Glomerular endothelial cell (primary cell): Measurements from ENCODE around the gene TRAK1. TPM values are rescaled to one million over a fixed set of nuclear protein-coding genes. Genes with fewer than 3 reads are reported as not detected.

Source experiments
- DNase-seq: peaks from one replicate; pipeline ENCODE4 v3.0.0-alpha.2; 2011; ENCODE audit warnings: low read depth, low spot score; ENCODE audit errors: extremely low read depth
- total RNA-seq: library from RNA; depleted of rRNA; stranded (reverse); fragments of >200 nt; gene quantifications from 2 replicates; pipeline ENCODE4 v1.2.3, GENCODE V29; 2015

TRAK1 gene
- total RNA-seq, 1 donor from 2014 or later: 58.7 TPM

DNA sequence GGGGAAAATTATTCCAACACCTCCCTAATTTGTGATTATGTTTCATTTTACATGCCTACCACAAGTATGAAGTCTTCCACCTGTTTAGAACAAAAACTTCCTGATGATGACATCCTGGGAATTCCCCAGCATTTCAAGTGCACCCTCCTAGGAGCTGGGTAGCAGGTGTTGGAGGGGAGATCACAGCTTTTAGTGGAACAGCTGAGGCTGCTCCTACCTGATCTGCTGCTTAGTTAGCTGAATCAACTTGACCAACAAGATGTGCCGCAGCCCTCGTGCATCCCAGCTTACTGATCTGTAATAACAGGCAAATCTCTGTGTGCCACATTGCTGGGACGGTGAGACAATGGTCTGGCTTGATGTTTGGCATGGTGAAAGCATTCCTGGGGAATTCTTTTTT is 29.7 kb downstream of the TRAK1 start:
- no peak for DNase-seq

DNA sequence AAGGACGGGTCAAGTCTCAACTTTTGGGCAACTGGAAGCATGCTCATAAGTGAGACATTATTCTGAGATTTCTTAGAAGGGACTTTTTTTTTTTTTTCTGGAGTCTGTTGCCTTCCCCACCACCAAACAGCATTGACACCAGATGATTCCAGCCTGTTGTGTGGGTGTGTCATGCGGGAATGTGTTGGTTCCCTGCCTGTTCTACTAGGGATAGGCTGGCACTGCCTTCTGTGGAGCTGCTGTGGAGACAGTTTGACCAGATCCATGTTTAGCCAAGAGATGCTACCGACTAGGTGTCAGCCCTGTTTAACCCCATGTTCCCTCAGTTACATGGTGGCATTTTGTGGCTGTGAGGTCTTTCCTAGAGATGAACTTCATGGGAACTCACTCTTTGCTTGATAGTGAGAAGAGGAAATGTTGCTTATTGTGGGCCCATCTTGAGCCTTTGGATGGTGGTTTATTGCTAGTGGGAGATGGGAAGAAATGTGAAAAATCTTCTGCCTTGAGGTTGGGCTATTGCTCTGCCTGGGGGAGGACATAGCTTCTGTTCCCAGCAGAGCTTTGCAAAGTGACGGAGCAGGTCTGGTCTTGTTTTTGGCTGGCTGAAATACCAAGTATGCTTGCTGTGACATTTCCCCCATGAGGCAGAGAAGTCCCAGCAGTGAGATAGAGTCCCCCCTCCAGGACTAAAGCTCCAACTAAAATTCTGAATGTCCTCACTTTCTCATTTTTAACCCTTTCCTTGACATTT is 31.3 kb downstream of the TRAK1 start:
- no peak for DNase-seq

DNA sequence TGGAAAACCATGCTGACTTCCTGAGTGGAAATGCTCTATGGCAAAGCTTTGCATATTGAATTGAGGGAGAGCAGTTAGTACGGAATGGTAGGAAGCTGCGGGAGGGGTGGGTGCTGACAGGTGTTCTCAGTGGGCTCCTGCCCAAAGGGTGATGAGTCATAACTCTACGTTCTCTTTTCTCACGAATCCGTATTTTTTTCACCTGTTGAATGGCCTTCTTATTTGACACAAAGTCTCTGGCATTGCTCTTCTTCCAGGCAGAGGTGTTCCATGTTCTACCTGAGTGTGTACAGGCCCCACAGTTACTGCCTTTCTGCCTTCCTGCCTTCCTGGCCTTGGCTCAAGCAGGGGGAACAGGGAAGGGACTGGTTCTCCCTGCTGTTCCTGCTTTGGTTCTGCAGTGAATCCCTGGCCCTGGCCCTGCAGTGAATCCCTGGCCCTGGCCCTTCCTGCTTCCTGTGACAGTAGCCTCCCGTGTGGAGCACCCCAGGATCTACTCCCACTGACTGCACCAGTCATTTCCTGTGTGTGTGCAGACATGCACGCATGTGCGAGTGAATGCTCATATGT is 31.9 kb downstream of the TRAK1 start:
- no peak for DNase-seq

DNA sequence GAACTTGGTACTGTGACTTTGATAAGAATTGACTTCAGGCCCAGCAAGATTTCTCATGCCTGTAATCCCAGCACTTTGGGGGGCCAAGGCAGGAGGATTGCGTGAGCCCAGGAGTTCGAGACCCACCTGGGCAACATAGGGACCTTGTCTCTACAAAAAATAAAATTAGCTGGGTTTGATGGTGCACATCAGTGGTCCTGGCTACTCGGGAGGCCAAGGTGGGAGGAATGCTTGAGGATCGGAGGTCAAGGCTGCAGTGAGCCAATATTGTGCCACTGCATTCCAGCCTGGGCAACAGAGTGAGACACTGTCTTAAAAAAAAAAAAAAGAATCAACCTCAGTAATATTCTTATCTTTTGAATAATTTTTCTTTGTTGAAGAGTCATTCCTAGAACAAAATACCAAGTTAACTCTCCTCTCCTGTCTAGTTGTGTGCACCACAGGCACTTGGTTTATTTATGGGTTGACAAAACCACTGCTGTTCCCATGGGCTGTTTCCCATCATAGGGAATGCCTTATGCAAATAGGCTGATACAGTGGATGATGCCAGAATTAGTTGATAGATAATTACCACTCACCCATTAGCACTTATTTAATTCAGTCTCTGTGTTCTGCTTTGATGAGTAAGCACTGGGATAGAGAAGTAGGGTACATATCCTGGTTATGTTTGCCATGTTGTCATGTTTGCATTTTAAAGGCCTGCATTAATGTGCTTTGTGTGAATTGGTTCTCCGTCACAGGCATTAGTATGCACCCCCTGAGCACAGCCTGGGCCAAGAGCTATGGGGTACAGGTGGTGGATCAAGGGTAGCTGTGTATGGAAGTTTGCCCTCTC is 32.9 kb downstream of the TRAK1 start:
- no peak for DNase-seq

DNA sequence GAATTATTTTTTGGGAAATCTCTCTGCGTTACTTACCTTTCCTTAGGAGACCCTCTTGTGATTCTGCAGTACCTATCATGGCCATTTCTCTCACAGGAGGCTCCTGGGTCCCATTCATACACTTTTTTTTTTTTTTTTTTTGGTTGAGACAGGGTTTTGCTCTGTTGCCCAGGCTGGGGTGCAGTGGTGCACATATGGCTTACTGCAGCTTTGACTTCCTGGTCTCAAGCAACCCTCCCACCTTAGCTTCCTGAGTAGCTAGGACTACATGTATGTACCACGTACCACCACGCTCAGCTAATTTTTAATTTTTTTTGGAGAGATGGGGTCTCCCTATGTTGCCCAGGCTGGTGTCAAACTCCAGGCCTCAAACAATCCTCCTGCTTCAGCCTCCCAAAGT is 36.1 kb downstream of the TRAK1 start:
- DNase-seq: no peak

DNA sequence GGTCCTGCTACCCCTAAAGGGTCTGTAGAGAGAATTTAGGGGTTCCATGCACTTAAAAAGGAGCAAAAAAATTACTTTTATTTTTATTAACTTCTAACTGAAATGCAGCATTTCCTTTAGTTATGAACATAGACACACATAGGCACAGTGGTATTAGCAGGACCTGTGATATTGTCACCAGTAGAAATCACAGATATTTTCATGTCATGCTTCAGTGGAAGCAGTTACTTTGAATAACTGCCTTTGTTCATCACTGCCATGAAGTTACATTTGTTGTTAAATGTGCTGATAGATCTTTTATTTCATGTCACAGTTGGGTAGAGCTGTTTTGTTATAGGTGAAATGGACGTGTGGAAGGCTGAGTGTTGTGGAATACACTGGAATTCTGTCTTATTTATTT is 37.4 kb downstream of the TRAK1 start:
- DNase-seq: no peak

DNA sequence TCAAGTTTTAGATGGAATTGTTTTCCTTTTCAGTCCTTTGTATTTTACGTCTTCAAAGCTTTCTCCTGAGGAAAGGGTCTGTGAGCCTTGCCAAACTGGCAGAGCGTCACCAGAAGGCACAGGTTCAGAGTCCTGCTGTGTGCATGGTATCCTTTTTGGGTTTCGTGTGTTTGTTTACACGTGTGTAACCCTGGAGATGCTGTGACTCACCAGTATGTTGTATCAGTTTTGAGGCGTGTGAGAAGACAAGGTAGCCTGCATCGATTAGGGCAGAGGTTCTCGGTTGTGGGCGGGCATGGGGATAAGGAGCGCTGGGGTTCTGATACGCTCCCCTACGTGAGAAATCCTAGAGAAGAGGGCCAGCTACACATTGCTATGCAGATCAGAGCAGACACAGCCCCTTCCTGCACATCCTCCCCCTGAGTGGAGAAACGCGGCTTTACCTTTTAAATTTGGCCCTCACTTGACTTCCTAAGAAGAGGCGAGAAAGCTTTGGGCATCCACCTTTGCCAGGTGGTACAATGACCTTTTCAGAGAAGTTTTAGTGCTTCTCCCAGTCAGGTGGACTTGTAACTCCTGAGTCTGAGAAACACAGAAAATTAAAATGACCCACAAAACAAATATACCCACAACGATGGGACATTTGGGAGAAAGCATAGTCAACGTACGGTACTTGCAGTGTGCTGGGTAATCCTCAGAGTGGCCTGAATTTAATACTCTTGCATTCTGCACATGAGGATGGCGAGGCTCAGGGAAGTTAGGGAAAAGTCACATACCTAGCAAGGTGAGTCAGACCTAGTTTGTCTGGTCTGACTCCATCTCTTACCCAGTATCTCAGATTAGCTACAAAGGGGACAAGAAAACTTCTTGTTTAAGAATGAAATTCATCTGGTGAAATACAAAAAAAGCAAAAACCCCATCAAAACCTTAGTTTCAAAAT is 38.1 kb downstream of the TRAK1 start:
- DNase-seq: no peak

DNA sequence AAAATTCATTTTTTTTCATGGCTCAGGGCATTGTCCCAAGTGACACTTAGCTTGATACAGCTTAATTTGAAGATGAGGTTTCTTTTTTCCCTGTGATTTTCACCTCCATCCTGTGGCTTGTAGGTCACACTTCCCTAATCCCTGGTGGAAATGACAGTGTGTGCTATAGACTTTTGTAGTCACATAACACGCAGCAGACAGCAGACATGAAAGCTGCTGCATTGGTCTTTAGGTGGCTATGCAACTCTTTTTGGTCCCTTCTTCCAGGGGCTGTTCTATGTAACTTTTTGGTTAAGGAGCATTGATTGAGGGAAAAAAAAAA is 38.8 kb downstream of the TRAK1 start:
- DNase-seq: no peak

DNA sequence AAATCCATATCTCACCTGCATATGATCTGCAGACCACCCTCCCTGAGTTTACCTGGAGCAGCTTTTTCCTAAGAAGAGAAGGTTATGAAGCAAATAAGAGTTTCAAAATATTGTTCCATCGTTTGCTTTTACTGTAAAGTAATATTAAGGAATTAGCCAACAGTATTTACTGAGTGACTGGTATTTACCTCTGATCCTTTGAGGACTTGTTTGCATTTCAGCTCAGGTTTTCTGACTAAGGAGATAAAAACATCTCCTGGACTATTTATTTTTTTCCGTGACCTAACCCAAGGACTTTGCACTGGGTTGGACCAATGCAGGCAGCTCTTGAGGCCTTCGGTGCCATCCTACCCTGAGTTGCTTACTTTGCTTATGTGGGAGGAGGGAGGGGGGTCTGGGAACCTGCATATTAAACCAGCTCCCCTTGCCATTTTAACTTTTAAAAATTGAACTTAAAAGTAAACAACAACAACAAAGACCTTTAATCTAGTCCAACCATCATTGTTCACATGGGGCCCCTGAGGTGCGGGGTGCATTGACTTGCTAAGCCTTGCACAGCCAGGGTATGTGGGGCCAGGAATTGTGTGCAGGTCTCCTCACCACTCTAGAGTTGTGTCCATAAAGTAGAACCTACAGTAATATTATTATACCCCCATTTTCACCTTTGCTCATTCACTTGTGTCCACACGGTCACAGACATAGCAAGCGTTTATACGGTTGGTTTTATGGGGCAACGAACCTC is 39.3 kb downstream of the TRAK1 start:
- no peak for DNase-seq

DNA sequence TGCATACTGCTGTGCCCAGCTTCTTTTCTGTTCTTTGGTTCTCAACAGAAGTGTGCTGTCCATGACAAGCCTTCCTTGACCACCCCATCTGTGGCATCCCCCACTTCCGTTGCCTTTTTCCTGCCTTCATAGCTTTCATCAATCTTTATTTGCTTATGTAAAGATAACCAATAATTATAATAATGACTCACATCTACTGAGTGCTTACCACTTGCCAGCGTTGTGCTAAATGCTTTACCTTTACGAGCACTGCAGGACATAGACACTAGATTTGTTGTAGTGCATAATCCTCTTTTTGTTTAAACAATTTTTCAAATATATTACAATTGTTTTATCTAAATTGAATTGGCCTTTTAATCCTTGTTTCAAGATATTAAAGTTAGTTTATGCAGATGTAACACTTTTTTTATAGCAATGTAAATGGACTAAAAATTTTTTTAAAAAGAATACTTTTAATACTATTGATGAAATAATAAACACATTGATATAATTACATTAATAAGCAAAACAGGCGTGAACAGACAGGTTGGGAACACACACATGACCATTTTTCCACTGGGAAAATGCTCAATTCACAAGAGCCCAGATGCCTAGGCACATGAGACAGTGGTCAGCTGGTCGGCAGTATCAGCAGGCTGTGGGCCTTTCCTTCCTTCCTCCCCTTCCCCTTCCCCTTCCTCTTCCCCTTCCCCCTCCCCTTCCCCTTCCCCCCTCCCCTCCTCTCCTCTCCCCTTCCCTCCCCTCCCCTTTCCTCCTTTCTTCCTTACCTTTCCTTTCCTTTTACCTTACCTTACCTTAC is 42.5 kb downstream of the TRAK1 start:
- no peak for DNase-seq

DNA sequence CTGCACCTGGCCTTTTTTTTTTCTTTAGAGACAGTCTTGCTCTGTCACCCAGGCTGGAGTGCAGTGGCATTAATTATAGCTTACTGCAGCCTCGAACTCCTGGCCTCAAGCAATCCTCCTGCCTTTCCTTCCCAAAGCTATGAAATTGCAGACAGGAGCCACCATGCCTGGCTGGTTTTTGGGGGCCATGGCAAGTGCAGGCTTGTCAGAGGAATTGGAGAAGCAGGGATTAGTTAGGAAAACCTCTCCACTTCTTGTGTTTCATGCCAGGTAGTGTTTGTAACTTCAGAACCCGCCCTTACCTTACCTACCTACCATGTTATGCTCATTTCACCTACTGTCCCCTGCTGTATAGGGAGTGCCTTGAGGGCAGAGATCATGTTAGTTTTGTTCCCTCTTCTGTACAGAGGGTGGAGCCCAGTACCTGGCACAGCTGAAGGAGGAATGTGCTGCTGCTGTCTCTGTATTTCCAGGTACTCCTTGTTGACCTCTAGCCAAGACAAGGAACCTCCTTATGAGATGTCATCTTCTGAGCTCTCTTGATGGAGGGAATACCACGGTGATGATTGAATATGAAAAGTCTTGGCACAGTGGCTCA is 43.8 kb downstream of the TRAK1 start:
- DNase-seq: no peak

DNA sequence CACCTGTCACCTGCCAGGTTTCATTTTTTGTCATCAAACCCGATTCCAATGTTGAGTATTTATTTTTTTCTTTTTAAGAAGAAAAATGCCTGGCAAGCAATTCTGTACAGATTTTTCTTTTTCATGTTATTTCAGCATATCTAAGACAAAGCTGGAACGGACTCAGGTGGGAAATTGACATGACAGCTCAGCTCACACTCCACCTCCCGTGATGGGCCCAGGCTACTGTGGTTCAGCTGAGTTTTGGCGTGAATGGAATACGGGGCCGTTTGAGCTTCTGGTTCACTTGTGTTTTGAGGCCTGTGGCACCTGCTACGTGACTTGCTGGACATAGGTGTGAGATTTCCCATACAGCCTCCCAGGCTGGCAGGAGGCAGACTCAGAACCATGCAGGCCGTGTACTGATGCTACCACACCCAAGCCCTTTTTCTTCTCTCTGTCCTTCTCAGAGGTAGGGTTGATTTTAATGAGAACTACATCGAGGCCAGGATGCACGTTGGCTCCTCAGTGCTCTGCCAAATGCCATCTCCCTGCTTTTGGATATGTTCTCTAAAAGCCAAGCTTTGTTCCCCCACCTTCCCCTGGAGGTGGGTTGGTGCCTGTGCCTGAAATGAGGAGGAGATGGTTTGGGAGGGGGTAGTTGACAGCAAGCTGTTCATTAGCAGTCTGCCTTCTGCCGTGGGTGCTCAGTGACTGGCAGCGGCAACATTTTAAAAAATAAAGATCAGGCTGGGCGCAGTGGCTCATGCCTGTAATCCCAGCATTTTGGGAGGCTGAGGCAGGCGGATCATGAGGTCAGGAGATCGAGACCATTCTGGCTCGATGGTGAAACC is 48.7 kb downstream of the TRAK1 start:
- no peak for DNase-seq

DNA sequence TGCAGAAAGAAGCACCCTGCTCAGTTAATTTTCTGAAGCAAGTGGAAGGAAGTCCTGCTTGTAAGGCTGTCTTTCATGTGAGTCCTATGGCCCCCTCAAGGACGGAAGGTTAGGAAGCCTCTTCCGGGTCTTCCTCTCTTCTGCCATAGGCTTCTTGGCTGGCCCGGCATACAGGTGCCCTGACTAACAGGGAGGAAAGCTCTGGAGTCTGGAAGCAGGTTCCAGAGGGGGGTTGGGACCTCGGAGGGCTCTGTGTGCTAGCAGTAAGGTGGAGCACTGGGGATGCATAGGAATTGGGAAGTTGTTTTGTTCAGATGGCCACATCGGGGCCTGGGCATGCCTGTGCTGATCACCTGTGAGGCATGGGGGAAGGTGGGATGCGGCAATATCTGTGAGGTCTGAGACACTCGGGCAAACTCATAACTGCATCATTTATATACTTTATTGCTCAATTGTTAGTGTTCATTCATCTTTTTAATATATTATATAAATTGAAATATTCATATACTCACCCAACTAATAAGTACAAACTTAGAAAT is 49.6 kb downstream of the TRAK1 start:
- DNase-seq: no peak

DNA sequence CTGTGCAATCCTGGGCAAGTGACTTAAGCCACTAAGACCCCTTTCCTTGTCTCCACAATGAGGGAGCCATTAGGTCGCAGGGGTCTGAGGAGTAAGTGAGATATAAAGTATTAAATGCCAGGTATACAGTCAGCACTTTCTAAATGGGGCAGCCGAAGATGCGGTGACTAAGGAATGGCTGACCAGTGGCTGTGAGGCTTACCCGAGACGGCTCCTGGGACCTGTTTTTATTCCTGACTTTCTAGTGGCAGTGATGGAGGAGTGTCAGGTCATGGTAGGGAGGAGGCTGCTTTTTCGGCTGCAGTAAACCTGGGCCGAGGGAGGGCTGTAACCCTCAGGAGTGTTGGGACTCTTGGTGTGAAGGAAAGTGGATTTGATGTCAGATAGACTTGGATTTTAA is 52.3 kb downstream of the TRAK1 start:
- no peak for DNase-seq

DNA sequence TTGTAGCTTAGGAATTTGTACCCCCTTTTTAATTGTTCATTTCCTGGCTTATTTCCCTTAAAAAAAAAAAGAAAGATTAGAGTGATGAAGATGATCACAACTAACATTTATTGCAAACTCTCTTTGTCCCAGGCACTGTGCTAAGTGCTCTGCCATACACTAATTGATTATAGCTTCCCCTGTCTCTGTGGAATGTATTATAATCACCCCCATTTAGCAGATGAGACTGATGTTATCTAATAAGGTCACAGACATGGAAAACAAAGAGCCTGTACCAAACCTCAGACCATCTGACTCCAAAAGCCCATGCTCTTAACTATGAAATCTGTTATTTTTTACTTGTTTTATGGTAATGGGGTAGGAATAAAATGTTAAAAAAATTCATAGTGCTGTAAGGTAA is 53.1 kb downstream of the TRAK1 start:
- DNase-seq: no peak

DNA sequence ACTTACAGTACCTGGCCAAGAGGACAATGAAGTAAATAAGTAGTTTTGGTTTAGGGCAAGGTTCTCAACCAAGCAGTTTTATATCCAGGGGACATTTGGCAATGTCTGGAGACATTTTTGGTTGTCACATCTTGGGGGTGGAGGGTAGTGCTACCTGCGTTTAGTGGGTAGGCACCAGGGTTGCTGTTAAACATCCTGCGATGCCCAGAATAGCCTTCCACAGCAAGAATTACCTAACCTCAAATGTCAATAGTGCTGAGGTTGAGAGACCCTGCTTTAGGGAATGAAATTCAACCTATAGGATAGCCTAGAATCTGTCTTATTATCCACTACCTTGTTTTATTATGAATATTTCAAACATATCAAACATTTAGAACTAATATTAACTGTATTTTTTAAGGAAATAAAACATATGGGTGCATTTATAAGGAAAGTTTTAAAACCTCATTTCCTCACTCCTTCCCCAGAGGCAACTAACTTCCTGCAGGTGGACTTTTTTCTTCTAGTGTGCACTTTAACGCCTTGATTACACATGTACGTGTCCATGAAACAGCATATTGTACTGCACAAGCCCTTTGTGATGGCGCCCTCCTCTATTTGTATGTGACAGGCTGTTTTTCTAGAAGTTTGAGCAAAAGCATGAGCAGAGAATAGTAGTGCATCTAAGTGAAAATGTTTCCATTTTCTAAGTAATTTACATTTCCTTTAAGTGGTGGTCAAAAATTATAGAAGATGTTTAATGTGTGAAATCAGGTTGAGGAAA is 57.1 kb downstream of the TRAK1 start:
- DNase-seq: no peak

DNA sequence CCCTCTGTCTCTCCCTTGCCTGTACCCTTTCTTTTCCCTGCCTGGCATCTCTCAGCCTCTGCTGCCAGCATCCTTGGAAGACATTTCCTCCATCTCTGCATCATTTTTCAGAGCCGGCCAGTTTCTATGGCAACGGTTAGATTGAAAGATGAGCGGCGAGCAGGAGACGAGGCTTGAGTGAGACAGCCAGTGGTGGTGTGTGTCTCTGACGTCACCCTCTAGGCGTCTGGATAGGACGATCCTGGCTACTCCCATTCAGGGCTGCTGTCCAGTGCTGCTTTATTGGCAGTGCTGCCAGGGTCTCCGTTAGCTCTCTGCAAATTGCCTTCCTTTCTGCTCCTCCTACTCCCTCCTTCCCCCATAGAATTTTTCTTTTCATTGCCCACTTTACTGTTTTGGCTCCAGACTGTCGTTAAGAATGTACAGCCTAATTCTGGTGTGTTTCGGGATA is 57.9 kb downstream of the TRAK1 start:
- DNase-seq: no peak
